ENCODE measurements around the gene TRIM9. TPM values are rescaled to one million over a fixed set of nuclear protein-coding genes. Genes with fewer than 3 reads are reported as not detected.

Gene TRIM9
- total RNA-seq, 1 donor, result 1.1 TPM

DNA sequence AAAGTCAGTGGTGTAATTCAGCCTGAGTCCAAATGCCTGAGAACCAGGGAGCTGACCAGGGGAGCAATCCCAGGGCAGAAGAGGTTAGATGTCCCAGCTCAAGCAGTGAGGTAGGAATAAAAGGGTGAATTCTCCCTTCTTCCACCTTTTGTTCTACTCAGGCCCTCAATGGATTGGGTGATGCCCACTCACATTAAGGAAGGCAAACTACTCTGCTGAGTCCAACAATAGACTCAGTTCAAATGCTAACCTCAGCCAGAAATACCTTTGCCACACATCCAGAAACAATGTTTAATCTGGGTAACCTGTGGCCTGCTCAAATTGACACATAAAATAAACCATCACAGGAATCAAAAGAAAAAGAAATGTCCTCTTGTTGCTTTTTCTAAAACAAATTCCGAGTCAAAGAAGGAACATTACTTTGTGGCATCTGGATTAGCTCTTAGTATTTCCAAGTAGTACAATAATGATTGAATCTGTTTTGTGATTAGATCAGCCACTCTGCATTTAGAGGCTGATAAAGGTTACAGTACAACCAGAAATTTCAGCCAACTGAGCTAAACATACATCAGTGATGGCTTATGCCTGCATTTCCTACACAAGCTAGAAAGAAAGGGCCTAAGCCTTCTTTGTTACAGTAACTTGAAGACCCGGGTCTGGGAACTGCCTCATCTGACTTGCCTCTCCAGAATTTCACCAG is 43.6 kb upstream of the TRIM9 start:
- Histone ChIP-seq H3K27ac (ENCODE audit: low read depth, low read length) (no peak overlapping the region), H3K4me1 (ENCODE audit: insufficient read depth, low read length) (no peaks in the 10 kb centered on the region), H3K9me3 (ENCODE audit: low read depth, low read length) (no peaks in the 10 kb centered on the region), H4K20me1 (ENCODE audit: insufficient read depth, low read length) (no peaks in the 10 kb centered on the region), H2AFZ (ENCODE audit: low read length) (no peak overlapping the region), H3K36me3 (ENCODE audit: insufficient read depth, low read length) (no peaks in the 10 kb centered on the region), H3K27me3 (ENCODE audit: insufficient read depth, low read length) (peaks cover 3% of the 10 kb centered on the region), H3K4me2 (ENCODE audit: insufficient read depth, low read length) (no peak overlapping the region), H3K79me2 (ENCODE audit: insufficient read depth, low read length) (no peaks in the 10 kb centered on the region), H3K4me3 (ENCODE audit: insufficient read depth, low read length) (no peak overlapping the region)
- TF ChIP-seq, protein P1, sequence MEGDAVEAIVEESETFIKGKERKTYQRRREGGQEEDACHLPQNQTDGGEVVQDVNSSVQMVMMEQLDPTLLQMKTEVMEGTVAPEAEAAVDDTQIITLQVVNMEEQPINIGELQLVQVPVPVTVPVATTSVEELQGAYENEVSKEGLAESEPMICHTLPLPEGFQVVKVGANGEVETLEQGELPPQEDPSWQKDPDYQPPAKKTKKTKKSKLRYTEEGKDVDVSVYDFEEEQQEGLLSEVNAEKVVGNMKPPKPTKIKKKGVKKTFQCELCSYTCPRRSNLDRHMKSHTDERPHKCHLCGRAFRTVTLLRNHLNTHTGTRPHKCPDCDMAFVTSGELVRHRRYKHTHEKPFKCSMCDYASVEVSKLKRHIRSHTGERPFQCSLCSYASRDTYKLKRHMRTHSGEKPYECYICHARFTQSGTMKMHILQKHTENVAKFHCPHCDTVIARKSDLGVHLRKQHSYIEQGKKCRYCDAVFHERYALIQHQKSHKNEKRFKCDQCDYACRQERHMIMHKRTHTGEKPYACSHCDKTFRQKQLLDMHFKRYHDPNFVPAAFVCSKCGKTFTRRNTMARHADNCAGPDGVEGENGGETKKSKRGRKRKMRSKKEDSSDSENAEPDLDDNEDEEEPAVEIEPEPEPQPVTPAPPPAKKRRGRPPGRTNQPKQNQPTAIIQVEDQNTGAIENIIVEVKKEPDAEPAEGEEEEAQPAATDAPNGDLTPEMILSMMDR (IDR thresholded peaks at IDR 0.05; ENCODE audit: extremely low read depth, low read depth, low read length), result no peak
- no peak for DNase-seq (ENCODE audit: insufficient read length, low spot score, missing footprints)

DNA sequence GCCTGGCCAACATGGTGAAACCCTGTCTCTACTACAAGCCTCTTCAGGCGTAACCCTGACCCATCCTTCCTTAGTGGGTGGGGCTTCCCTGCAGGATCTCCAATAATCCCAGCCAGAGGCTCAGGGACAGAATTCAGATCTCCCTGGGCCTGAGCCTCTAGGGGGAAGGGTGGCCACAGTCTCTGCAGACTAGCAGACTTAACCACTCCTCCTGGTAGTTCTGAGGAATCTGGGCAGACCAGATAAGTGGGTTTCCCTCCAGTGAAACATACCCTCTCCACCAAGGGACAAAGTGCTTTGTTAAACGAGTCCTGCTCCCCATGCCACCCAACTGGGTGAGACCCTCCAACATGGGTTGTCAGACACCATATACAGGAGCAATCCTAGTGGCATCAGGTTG is 36.6 kb upstream of the TRIM9 start:
- H3K4me2 ChIP-seq (ENCODE audit: insufficient read depth, low read length), result no peak overlapping the region
- no peak overlapping the region for H2AFZ ChIP-seq (ENCODE audit: low read length)
- H3K4me3 ChIP-seq (ENCODE audit: insufficient read depth, low read length), result no peak overlapping the region
- H3K4me1 ChIP-seq (ENCODE audit: insufficient read depth, low read length), result no peaks in the 10 kb centered on the region
- no peaks in the 10 kb centered on the region for H3K9me3 ChIP-seq (ENCODE audit: low read depth, low read length)
- no peaks in the 10 kb centered on the region for H4K20me1 ChIP-seq (ENCODE audit: insufficient read depth, low read length)
- no peak overlapping the region for H3K27ac ChIP-seq (ENCODE audit: low read depth, low read length)
- no peaks in the 10 kb centered on the region for H3K36me3 ChIP-seq (ENCODE audit: insufficient read depth, low read length)
- peaks cover 7% of the 10 kb centered on the region for H3K27me3 ChIP-seq (ENCODE audit: insufficient read depth, low read length)
- H3K79me2 ChIP-seq (ENCODE audit: insufficient read depth, low read length), result no peaks in the 10 kb centered on the region
- no peak for DNase-seq (ENCODE audit: insufficient read length, low spot score, missing footprints)
- TF ChIP-seq, protein P1 (IDR thresholded peaks at IDR 0.05; ENCODE audit: extremely low read depth, low read depth, low read length), result no peak

DNA sequence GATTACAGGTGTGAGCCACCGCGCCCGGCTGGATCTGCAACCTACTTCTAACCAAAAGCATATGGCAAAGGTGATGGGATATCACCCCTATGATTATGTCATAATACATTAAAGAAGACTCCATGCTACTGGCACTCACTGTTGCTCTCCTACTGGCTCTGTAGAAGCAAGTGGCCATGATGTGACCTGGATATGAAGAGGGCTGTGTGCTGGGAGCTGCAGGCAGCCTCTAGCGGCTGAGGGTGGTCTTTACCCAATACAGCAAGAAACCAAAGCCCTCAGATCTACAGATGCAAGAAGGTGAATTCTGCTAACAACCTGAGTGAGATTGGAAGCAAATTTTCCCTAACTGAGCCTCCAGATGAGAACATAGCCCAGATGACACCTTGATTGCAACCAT is 34.2 kb upstream of the TRIM9 start:
- peak; percentile 64 for DNase-seq (ENCODE audit: insufficient read length, low spot score, missing footprints)
- Histone ChIP-seq H3K9me3 (ENCODE audit: low read depth, low read length) (no peaks in the 10 kb centered on the region), H3K4me2 (ENCODE audit: insufficient read depth, low read length) (no peak overlapping the region), H3K4me1 (ENCODE audit: insufficient read depth, low read length) (no peaks in the 10 kb centered on the region), H2AFZ (ENCODE audit: low read length) (no peak overlapping the region), H4K20me1 (ENCODE audit: insufficient read depth, low read length) (no peaks in the 10 kb centered on the region), H3K27me3 (ENCODE audit: insufficient read depth, low read length) (peaks cover 7% of the 10 kb centered on the region), H3K27ac (ENCODE audit: low read depth, low read length) (no peak overlapping the region), H3K4me3 (ENCODE audit: insufficient read depth, low read length) (no peak overlapping the region), H3K36me3 (ENCODE audit: insufficient read depth, low read length) (no peaks in the 10 kb centered on the region), H3K79me2 (ENCODE audit: insufficient read depth, low read length) (no peaks in the 10 kb centered on the region)
- TF ChIP-seq, protein P1 (IDR thresholded peaks at IDR 0.05; ENCODE audit: extremely low read depth, low read depth, low read length), result no peak

DNA sequence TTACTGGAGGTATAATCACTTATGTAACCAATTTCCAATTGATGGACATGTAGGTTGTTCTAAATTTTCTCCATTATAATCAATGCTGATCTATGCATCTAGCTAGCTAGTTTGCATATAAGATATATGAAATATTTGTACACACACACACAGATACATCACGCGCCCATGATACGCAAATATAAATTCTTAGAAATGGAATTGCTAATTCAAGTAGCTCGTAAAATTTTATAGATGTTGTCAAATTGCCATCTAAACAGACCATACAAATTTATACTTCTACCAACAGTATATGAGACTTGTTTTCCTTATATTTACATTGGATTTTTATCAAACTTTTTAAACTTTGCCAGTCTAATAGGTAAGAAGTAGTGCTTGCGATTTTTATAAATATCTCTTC is 29.1 kb upstream of the TRIM9 start:
- Histone ChIP-seq H3K27ac (ENCODE audit: low read depth, low read length) (no peak overlapping the region), H3K79me2 (ENCODE audit: insufficient read depth, low read length) (no peaks in the 10 kb centered on the region), H3K4me1 (ENCODE audit: insufficient read depth, low read length) (no peaks in the 10 kb centered on the region), H3K4me2 (ENCODE audit: insufficient read depth, low read length) (no peak overlapping the region), H3K27me3 (ENCODE audit: insufficient read depth, low read length) (peaks cover 22% of the 10 kb centered on the region), H2AFZ (ENCODE audit: low read length) (no peak overlapping the region), H3K4me3 (ENCODE audit: insufficient read depth, low read length) (no peak overlapping the region), H4K20me1 (ENCODE audit: insufficient read depth, low read length) (no peaks in the 10 kb centered on the region), H3K36me3 (ENCODE audit: insufficient read depth, low read length) (no peaks in the 10 kb centered on the region), H3K9me3 (ENCODE audit: low read depth, low read length) (no peaks in the 10 kb centered on the region)
- DNase-seq (ENCODE audit: insufficient read length, low spot score, missing footprints), result no peak
- TF ChIP-seq, protein P1 (IDR thresholded peaks at IDR 0.05; ENCODE audit: extremely low read depth, low read depth, low read length), result no peak

Measured in osteoblast (primary cell).